ENCODE results near the gene RAPGEF4.
"Not testable (repeated sequence)": the region's sequence is repeated elsewhere in the genome, so short reads cannot be mapped to it uniquely, and the experiment has no call there.

Gene RAPGEF4

DNA sequence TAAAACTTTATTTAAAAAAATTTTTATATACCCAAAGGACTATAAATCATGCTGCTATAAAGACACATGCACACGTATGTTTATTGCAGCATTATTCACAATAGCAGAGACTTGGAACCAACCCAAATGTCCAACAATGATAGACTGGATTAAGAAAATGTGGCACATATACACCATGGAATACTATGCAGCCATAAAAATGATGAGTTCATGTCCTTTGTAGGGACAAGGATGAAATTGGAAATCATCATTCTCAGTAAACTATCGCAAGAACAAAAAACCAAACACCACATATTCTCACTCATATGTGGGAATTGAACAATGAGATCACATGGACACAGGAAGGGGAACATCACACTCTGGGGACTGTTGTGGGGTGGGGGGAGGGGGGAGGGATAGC, 358.0 kb downstream of the RAPGEF4 start:
- DNase-seq (ENCODE audit: low read depth, low spot score) = not testable (repeated sequence)

DNA sequence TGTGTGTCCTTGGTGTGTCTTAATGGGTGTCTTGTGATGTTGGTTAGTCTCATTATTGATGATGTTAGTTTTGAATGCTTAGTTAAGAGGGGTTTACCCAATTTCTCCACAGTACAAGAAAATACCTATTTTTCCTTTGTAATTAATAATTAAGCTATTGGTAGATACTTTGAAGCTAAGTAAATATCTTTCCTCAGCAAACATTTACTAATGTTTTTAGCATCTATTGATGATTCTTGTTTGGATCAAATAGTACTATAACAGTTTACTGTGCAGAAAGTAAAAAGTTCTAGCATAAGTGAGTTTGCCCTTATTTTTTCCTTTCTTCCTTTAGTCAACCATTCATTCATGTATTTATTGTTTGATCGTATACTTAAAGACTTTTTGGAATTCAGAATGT, 359.1 kb downstream of the RAPGEF4 start:
- DNase-seq (ENCODE audit: low read depth, low spot score) = no peak

DNA sequence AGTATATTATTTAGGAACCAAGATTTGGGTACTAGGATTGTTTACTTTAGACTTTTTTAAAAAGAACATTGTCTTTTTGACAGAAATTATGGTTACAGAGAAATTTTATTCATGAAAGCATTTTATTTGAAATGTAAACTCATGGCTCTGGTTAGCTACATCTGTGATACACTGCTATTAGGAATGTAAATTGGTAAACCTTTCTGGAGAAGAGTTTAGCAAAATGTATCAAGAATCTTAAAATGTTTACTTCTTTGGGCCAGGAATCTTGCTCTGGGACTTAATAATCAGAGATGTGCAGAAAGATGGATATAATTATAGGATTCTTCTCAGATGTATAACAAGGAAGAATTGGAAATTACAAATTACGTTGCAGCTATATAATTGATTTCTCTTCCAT, 359.7 kb downstream of the RAPGEF4 start:
- no peak for DNase-seq (ENCODE audit: low read depth, low spot score)

DNA sequence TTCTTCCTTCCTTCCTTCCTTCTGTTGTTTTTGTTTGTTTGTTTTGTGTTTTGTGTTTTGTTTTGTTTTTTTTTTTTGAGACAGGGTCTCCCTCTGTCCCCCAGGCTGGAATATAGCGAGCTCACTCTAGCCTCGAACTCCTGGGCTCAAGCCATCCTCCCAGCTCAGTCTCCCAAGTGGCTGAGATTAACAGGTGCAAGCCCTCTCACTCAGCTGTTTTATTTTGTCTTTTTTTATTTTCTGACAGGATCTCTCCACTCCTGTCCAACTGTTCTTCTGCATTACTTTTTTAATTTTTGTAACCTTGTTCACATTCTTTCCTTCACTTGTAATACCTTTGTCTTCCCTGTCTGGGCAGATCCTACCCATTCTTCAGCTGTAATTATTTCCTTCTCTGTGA, 363.6 kb downstream of the RAPGEF4 start:
- no peak for DNase-seq (ENCODE audit: low read depth, low spot score)

DNA sequence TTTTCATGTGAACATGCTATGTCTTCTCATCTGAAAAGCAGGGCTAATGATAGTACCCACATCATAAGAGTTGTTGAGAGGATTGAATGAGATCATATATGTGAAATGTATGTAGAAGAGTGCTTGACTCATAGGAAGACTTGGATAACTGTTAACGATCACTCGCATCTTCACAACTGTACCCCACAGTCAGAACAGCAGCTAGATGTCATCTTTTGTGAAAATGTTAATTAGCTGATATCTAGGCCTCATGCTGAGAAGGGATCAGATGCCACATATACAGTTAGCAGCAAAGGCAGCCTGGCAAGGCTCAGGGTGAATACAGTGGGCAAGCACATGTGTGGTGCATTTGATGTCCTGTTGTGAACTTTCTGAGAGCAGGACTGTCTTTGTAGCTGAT, 364.2 kb downstream of the RAPGEF4 start:
- no peak for DNase-seq (ENCODE audit: low read depth, low spot score)

DNA sequence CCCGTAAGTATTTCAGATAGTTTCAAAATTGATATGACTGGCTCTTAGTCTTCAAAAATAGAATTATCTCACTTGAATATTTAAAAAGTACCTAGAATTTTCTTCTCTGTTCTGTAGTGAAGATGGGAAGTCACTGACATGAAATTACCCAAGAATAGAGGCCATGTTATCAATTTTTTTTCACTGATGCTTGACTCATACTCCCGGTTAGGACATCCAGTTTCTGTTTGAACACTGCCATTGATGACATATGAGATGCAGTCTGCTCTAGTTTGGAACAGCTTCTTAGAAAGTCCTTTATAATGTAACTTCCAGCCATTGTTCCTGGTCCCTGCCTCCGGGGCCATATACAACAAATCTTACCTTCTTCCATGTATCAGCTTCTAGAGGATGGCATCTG, 366.0 kb downstream of the RAPGEF4 start:
- no peak for DNase-seq (ENCODE audit: low read depth, low spot score)
